ENCODE data around the gene EHBP1.

The EHBP1 gene

DNA sequence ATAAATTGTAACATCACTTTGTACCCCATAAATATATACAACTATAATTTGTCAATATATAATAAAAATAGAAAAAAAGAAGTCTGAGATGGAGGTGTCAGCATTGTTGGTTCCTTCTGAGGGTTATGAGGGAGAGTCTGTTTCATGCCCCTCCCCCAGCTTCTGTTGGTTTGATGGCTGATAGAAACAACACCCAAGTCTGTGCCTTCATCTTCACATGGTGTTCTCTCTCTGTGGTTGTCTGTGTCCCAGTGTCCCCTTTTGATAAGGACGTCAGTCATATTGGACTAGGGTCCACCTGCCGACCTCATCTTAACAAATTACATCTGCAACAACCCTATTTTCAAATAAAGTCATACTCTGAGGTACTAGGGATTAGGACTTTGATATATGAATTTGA, 20.3 kb upstream of the EHBP1 start:
- Histone ChIP-seq H3K36me3 (ENCODE audit: insufficient read depth, insufficient read length, low read length) (no peaks in the 10 kb centered on the region), H3K4me1 (ENCODE audit: insufficient read depth, insufficient read length) (no peaks in the 10 kb centered on the region), H3K9ac (ENCODE audit: insufficient read length, low read depth) (no peak overlapping the region), H3K4me3 (ENCODE audit: insufficient read length, low read depth) (no peak overlapping the region), H3K27me3 (ENCODE audit: insufficient read depth, insufficient read length) (no peaks in the 10 kb centered on the region), H3K9me3 (ENCODE audit: insufficient read depth, low read length) (no peaks in the 10 kb centered on the region)
- TF ChIP-seq ZNF274 (IDR thresholded peaks at IDR 0.05; ENCODE audit: low read depth, low read length) (no peak), YY1 (IDR thresholded peaks at IDR 0.05; ENCODE audit: insufficient read depth, insufficient read length) (no peak), SUZ12 (IDR thresholded peaks at IDR 0.05; ENCODE audit: extremely low read depth, insufficient read depth, insufficient read length) (no peak)
- DNase-seq (ENCODE audit: low read depth, low spot score) = no peak

DNA sequence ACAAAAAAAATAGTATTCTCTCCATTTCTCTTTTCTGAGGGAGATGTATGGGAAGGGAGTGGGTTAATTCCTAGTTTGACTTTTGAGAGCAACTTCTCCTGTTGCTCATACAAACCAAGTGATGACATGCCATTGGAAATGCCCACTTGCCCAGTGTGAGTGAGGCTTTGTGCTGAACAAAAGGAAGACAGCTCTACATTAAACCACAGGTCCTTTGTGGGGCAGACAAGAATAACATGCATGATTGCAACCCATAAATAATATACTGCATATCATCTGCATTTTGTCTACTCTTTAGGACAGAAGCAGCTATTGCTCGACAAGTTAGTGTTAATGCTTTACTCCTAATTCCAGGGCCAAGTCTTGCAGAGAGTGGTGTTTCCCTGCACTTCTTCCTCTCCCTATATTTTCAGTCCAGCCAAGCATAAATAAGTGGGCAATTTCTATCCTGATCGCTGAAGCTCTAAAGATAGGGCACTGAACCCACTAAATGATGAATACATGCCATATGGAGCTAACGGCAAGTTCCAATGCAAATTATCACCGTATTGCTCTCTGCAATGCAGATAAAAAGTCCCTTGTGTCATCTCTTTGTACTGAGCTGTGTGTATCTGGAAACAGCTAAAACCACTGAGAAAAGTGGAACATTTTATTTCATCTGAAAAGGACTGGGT, 19.4 kb upstream of the EHBP1 start:
- no peak for DNase-seq (ENCODE audit: low read depth, low spot score)
- no peak overlapping the region for H3K9ac ChIP-seq (ENCODE audit: insufficient read length, low read depth)
- H3K9me3 ChIP-seq (ENCODE audit: insufficient read depth, low read length) = no peaks in the 10 kb centered on the region
- no peaks in the 10 kb centered on the region for H3K27me3 ChIP-seq (ENCODE audit: insufficient read depth, insufficient read length)
- no peaks in the 10 kb centered on the region for H3K4me1 ChIP-seq (ENCODE audit: insufficient read depth, insufficient read length)
- no peak overlapping the region for H3K4me3 ChIP-seq (ENCODE audit: insufficient read length, low read depth)
- TF ChIP-seq YY1 (IDR thresholded peaks at IDR 0.05; ENCODE audit: insufficient read depth, insufficient read length) = no peak
- no peak for TF ChIP-seq ZNF274 (IDR thresholded peaks at IDR 0.05; ENCODE audit: low read depth, low read length)
- no peak for TF ChIP-seq SUZ12 (IDR thresholded peaks at IDR 0.05; ENCODE audit: extremely low read depth, insufficient read depth, insufficient read length)
- no peaks in the 10 kb centered on the region for H3K36me3 ChIP-seq (ENCODE audit: insufficient read depth, insufficient read length, low read length)

DNA sequence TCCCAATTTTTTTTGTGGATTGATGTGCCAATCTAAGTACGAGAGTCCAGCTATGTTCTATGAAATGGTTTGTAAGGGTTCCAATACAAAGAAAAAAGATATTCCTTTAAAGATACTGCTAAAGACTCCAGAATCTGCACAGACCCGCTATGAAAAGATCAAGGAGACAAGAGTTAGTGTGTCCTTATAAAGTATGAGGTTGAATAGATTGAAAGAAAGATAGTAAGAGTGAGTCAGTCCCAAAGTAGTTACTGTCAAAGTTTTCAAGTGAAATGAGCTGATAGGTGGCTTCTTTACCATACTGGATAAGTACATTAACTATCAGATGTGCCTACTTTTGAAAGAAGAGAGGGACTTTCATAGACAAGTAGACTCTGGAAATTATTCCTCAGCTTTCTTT, 17.9 kb upstream of the EHBP1 start:
- Histone ChIP-seq H3K9ac (ENCODE audit: insufficient read length, low read depth) (no peak overlapping the region), H3K36me3 (ENCODE audit: insufficient read depth, insufficient read length, low read length) (no peaks in the 10 kb centered on the region), H3K4me3 (ENCODE audit: insufficient read length, low read depth) (no peak overlapping the region), H3K27me3 (ENCODE audit: insufficient read depth, insufficient read length) (no peaks in the 10 kb centered on the region), H3K4me1 (ENCODE audit: insufficient read depth, insufficient read length) (no peaks in the 10 kb centered on the region), H3K9me3 (ENCODE audit: insufficient read depth, low read length) (no peaks in the 10 kb centered on the region)
- no peak for DNase-seq (ENCODE audit: low read depth, low spot score)
- TF ChIP-seq ZNF274 (IDR thresholded peaks at IDR 0.05; ENCODE audit: low read depth, low read length) (no peak), SUZ12 (IDR thresholded peaks at IDR 0.05; ENCODE audit: extremely low read depth, insufficient read depth, insufficient read length) (no peak), YY1 (IDR thresholded peaks at IDR 0.05; ENCODE audit: insufficient read depth, insufficient read length) (no peak)

DNA sequence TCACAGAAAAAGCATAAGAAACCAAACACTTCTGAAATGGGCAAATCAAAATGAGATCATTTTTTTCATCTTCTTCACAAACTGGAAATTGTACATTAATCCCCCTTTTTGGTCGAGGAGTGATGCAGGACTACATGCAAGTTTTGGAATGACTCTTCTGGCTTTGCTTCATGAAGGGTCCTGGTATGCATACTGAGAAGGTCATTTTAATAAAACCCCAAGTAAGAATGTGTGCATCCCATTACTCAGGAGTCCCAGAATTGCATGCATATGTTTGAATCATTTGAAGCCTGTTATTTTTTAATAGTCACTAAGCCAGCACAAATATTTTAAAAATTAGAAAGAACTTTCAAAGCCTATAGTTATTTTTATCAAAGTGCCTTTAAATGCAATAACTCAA, 16.7 kb upstream of the EHBP1 start:
- H3K4me3 ChIP-seq (ENCODE audit: insufficient read length, low read depth) = no peak overlapping the region
- no peak overlapping the region for H3K9ac ChIP-seq (ENCODE audit: insufficient read length, low read depth)
- H3K4me1 ChIP-seq (ENCODE audit: insufficient read depth, insufficient read length) = no peaks in the 10 kb centered on the region
- no peaks in the 10 kb centered on the region for H3K36me3 ChIP-seq (ENCODE audit: insufficient read depth, insufficient read length, low read length)
- TF ChIP-seq SUZ12 (IDR thresholded peaks at IDR 0.05; ENCODE audit: extremely low read depth, insufficient read depth, insufficient read length) (no peak), YY1 (IDR thresholded peaks at IDR 0.05; ENCODE audit: insufficient read depth, insufficient read length) (no peak), ZNF274 (IDR thresholded peaks at IDR 0.05; ENCODE audit: low read depth, low read length) (no peak)
- no peak for DNase-seq (ENCODE audit: low read depth, low spot score)
- no peaks in the 10 kb centered on the region for H3K9me3 ChIP-seq (ENCODE audit: insufficient read depth, low read length)
- no peaks in the 10 kb centered on the region for H3K27me3 ChIP-seq (ENCODE audit: insufficient read depth, insufficient read length)

DNA sequence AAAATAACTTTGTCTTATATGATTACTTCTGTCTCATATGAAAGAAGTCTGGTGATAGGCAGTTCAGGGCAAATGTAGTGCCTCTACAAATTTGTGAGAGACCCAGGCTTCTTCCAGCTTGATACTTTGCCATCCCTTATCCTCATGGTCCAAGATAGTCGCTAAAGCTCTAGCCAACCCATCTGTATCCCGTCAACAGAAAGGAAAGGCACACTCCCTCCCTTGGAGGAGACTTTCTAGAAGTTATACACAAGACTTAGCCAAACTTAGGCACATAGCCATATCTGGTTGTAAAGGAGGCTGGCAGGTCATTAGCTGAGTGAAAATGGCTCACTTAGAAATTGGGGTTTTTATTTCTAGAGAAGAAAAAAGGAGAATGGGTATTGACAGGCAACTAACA, 14.3 kb upstream of the EHBP1 start:
- Histone ChIP-seq H3K9ac (ENCODE audit: insufficient read length, low read depth) (no peak overlapping the region), H3K9me3 (ENCODE audit: insufficient read depth, low read length) (no peaks in the 10 kb centered on the region), H3K36me3 (ENCODE audit: insufficient read depth, insufficient read length, low read length) (no peaks in the 10 kb centered on the region), H3K27me3 (ENCODE audit: insufficient read depth, insufficient read length) (no peaks in the 10 kb centered on the region), H3K4me1 (ENCODE audit: insufficient read depth, insufficient read length) (no peaks in the 10 kb centered on the region), H3K4me3 (ENCODE audit: insufficient read length, low read depth) (no peak overlapping the region)
- no peak for DNase-seq (ENCODE audit: low read depth, low spot score)
- no peak for TF ChIP-seq SUZ12 (IDR thresholded peaks at IDR 0.05; ENCODE audit: extremely low read depth, insufficient read depth, insufficient read length)

DNA sequence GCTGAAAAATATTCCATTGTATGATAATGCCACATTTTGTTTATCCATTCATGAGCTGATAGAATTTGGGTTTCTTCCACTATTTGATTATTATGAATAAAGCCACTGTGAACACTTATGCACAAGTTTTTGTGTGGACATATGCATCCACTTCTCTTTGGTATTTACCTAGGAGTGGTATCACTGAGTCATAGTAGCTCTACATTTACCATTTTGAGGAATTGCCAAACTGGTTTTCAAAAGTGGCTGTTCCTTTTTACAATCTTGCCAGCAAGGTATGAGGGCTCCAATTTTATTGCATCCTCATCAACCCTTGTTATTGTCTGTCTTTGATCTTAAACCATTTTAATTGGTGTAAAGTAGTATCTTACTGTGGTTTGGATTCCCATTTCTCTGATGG, 13.3 kb upstream of the EHBP1 start:
- no peak for TF ChIP-seq SUZ12 (IDR thresholded peaks at IDR 0.05; ENCODE audit: extremely low read depth, insufficient read depth, insufficient read length)
- no peak for TF ChIP-seq ZNF274 (IDR thresholded peaks at IDR 0.05; ENCODE audit: low read depth, low read length)
- TF ChIP-seq YY1 (IDR thresholded peaks at IDR 0.05; ENCODE audit: insufficient read depth, insufficient read length) = no peak

DNA sequence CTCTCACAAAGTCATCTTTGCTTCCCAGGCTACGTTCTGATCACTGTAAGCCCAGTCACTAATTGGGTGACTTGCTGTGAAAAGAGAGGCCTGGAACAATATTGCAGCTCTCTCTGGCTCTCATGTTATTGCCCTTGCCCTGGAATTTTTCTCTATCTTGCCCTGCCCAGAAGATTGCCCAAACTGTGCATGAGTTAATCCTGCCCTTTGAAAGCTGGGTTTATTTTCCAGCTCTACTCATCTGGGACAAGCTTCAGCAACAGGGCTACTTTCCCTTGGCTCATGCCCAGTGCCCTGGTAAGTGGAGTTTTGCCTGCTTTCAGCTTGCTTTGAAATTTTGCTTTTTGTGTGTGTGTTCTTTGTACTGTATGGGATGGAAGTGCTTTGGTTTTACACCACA, 6.9 kb upstream of the EHBP1 start:
- Histone ChIP-seq H3K27me3 (ENCODE audit: insufficient read depth, insufficient read length) (no peaks in the 10 kb centered on the region), H3K4me1 (ENCODE audit: insufficient read depth, insufficient read length) (no peaks in the 10 kb centered on the region), H3K9ac (ENCODE audit: insufficient read length, low read depth) (no peak overlapping the region), H3K9me3 (ENCODE audit: insufficient read depth, low read length) (no peaks in the 10 kb centered on the region), H3K36me3 (ENCODE audit: insufficient read depth, insufficient read length, low read length) (no peaks in the 10 kb centered on the region), H3K4me3 (ENCODE audit: insufficient read length, low read depth) (no peak overlapping the region)
- DNase-seq (ENCODE audit: low read depth, low spot score) = no peak
- TF ChIP-seq ZNF274 (IDR thresholded peaks at IDR 0.05; ENCODE audit: low read depth, low read length) (no peak), YY1 (IDR thresholded peaks at IDR 0.05; ENCODE audit: insufficient read depth, insufficient read length) (no peak), SUZ12 (IDR thresholded peaks at IDR 0.05; ENCODE audit: extremely low read depth, insufficient read depth, insufficient read length) (no peak)

More for the DNA sequence above, 13.3 kb upstream of the EHBP1 start:
- Histone ChIP-seq H3K36me3 (ENCODE audit: insufficient read depth, insufficient read length, low read length) (no peaks in the 10 kb centered on the region), H3K27me3 (ENCODE audit: insufficient read depth, insufficient read length) (no peaks in the 10 kb centered on the region), H3K4me3 (ENCODE audit: insufficient read length, low read depth) (no peak overlapping the region), H3K9ac (ENCODE audit: insufficient read length, low read depth) (no peak overlapping the region), H3K4me1 (ENCODE audit: insufficient read depth, insufficient read length) (no peaks in the 10 kb centered on the region), H3K9me3 (ENCODE audit: insufficient read depth, low read length) (no peaks in the 10 kb centered on the region)
- no peak for DNase-seq (ENCODE audit: low read depth, low spot score)
